Activated naive CD8-positive, alpha-beta T cell treated with anti-CD3 and anti-CD28 coated beads, Interleukin-2, amount 50 U/mL, for 24 hours (primary cell): ENCODE measurements around the gene PAPSS2.

Source experiments
- ATAC-seq: fragments of 150-1000 bp; cut with Tn5 transposase; one replicate; pipeline ENCODE4 v1.10.0; 2021
- DNase-seq: peaks from one replicate; pipeline ENCODE4 v3.0.0; 2021
- H3K27ac Mint-ChIP-seq: one replicate; pipeline ENCODE4 v1.8.0; 2021; ENCODE audit warnings: mild to moderate bottlenecking, mixed read lengths
- H3K27me3 Mint-ChIP-seq: one replicate; pipeline ENCODE4 v1.8.0; 2021; ENCODE audit warnings: mixed read lengths
- H3K36me3 Mint-ChIP-seq: one replicate; pipeline ENCODE4 v1.8.0; 2021; ENCODE audit warnings: low read depth, mixed read lengths
- H3K4me1 Mint-ChIP-seq: one replicate; pipeline ENCODE4 v1.8.0; 2021; ENCODE audit warnings: mixed read lengths
- H3K4me3 Mint-ChIP-seq: one replicate; pipeline ENCODE4 v1.8.0; 2021; ENCODE audit warnings: mild to moderate bottlenecking, moderate library complexity, mixed read lengths
- H3K9me3 Mint-ChIP-seq: one replicate; pipeline ENCODE4 v1.8.0; 2021; ENCODE audit warnings: mixed read lengths

PAPSS2 gene

GRCh38 chr10:87696922-87697745 is 37.5 kb downstream of the PAPSS2 start:
- no peak overlapping the region for H3K4me3 Mint-ChIP-seq
- no peaks in the 10 kb centered on the region for H3K9me3 Mint-ChIP-seq

GRCh38 chr10:87700031-87700796 is 40.5 kb downstream of the PAPSS2 start:
- Mint-ChIP-seq H3K27me3 (peaks cover 13% of the 10 kb centered on the region), H3K4me3 (no peak overlapping the region), H3K9me3 (no peaks in the 10 kb centered on the region), H3K27ac (no peak overlapping the region), H3K4me1 (peaks cover under 1% of the 10 kb centered on the region), H3K36me3 (no peaks in the 10 kb centered on the region)
- ATAC-seq: no peak
- no peak for DNase-seq

More at GRCh38 chr10:87696922-87697745, 37.5 kb downstream of the PAPSS2 start:
- Mint-ChIP-seq H3K36me3 (no peaks in the 10 kb centered on the region), H3K4me1 (no peaks in the 10 kb centered on the region), H3K27ac (no peak overlapping the region), H3K27me3 (peaks cover 8% of the 10 kb centered on the region)
- ATAC-seq (no peak), DNase-seq (no peak)

- Mint-ChIP-seq H3K36me3 (no peaks in the 10 kb centered on the region), H3K27me3 (peaks cover 10% of the 10 kb centered on the region), H3K4me3 (no peak overlapping the region), H3K4me1 (peaks cover 4% of the 10 kb centered on the region), H3K27ac (no peak overlapping the region), H3K9me3 (no peaks in the 10 kb centered on the region)
- ATAC-seq (no peak), DNase-seq (no peak)
Observed at GRCh38 chr10:87702260-87702972, 42.7 kb downstream of the PAPSS2 start.

GRCh38 chr10:87702973-87703294 is 43.3 kb downstream of the PAPSS2 start:
- ATAC-seq: no peak
- Mint-ChIP-seq H3K9me3 (no peaks in the 10 kb centered on the region), H3K36me3 (no peaks in the 10 kb centered on the region), H3K4me3 (no peak overlapping the region), H3K27me3 (peaks cover 7% of the 10 kb centered on the region), H3K4me1 (peaks cover 4% of the 10 kb centered on the region), H3K27ac (no peak overlapping the region)
- DNase-seq: no peak

- ATAC-seq (no peak), DNase-seq (no peak)
- H3K4me1 Mint-ChIP-seq: peaks cover 4% of the 10 kb centered on the region
- no peaks in the 10 kb centered on the region for H3K9me3 Mint-ChIP-seq
- H3K4me3 Mint-ChIP-seq: no peak overlapping the region
- H3K36me3 Mint-ChIP-seq: no peaks in the 10 kb centered on the region
- H3K27ac Mint-ChIP-seq: no peak overlapping the region
- peaks cover 6% of the 10 kb centered on the region for H3K27me3 Mint-ChIP-seq
Observed at GRCh38 chr10:87703771-87704170, 44.1 kb downstream of the PAPSS2 start.

- Mint-ChIP-seq H3K4me1 (peaks cover 4% of the 10 kb centered on the region), H3K4me3 (no peak overlapping the region), H3K9me3 (no peaks in the 10 kb centered on the region), H3K27me3 (peaks cover 6% of the 10 kb centered on the region), H3K27ac (no peak overlapping the region), H3K36me3 (no peaks in the 10 kb centered on the region)
- ATAC-seq: no peak
- no peak for DNase-seq
Observed at GRCh38 chr10:87705339-87705738, 45.7 kb downstream of the PAPSS2 start.

GRCh38 chr10:87706731-87707130 is 47.1 kb downstream of the PAPSS2 start:
- no peaks in the 10 kb centered on the region for H3K36me3 Mint-ChIP-seq
- no peak overlapping the region for H3K27ac Mint-ChIP-seq
- no peaks in the 10 kb centered on the region for H3K9me3 Mint-ChIP-seq
- no peak overlapping the region for H3K4me3 Mint-ChIP-seq
- peaks cover 4% of the 10 kb centered on the region for H3K4me1 Mint-ChIP-seq
- ATAC-seq (no peak), DNase-seq (no peak)
- peaks cover 6% of the 10 kb centered on the region for H3K27me3 Mint-ChIP-seq

- DNase-seq (no peak), ATAC-seq (no peak)
- peaks cover 4% of the 10 kb centered on the region for H3K4me1 Mint-ChIP-seq
- no peak overlapping the region for H3K27ac Mint-ChIP-seq
- H3K4me3 Mint-ChIP-seq: no peak overlapping the region
- no peaks in the 10 kb centered on the region for H3K36me3 Mint-ChIP-seq
- H3K27me3 Mint-ChIP-seq: peaks cover 6% of the 10 kb centered on the region
- H3K9me3 Mint-ChIP-seq: no peaks in the 10 kb centered on the region
Observed at GRCh38 chr10:87707254-87707653, 47.6 kb downstream of the PAPSS2 start.

GRCh38 chr10:87712913-87713616 is 53.4 kb downstream of the PAPSS2 start:
- ATAC-seq: no peak

GRCh38 chr10:87713707-87714106 is 54.0 kb downstream of the PAPSS2 start:
- no peaks in the 10 kb centered on the region for H3K36me3 Mint-ChIP-seq
- no peaks in the 10 kb centered on the region for H3K9me3 Mint-ChIP-seq
- H3K27ac Mint-ChIP-seq: no peak overlapping the region
- H3K4me3 Mint-ChIP-seq: no peak overlapping the region
- no peak for DNase-seq
- H3K4me1 Mint-ChIP-seq: no peaks in the 10 kb centered on the region
- H3K27me3 Mint-ChIP-seq: no peaks in the 10 kb centered on the region
- no peak for ATAC-seq

More at GRCh38 chr10:87712913-87713616, 53.4 kb downstream of the PAPSS2 start:
- no peak overlapping the region for H3K27ac Mint-ChIP-seq
- no peaks in the 10 kb centered on the region for H3K27me3 Mint-ChIP-seq
- H3K4me1 Mint-ChIP-seq: no peaks in the 10 kb centered on the region
- DNase-seq: no peak
- H3K9me3 Mint-ChIP-seq: no peaks in the 10 kb centered on the region
- no peaks in the 10 kb centered on the region for H3K36me3 Mint-ChIP-seq
- H3K4me3 Mint-ChIP-seq: no peak overlapping the region

- ATAC-seq (no peak), DNase-seq (no peak)
- H3K4me1 Mint-ChIP-seq: no peaks in the 10 kb centered on the region
- H3K9me3 Mint-ChIP-seq: no peaks in the 10 kb centered on the region
- no peak overlapping the region for H3K4me3 Mint-ChIP-seq
- peaks cover 3% of the 10 kb centered on the region for H3K27me3 Mint-ChIP-seq
- no peaks in the 10 kb centered on the region for H3K36me3 Mint-ChIP-seq
- H3K27ac Mint-ChIP-seq: no peak overlapping the region
Observed at GRCh38 chr10:87715552-87716347, 56.1 kb downstream of the PAPSS2 start.

- Mint-ChIP-seq H3K9me3 (no peaks in the 10 kb centered on the region), H3K27me3 (peaks cover 7% of the 10 kb centered on the region), H3K4me1 (peaks cover 2% of the 10 kb centered on the region), H3K4me3 (no peak overlapping the region), H3K27ac (no peak overlapping the region), H3K36me3 (no peaks in the 10 kb centered on the region)
- DNase-seq (no peak), ATAC-seq (no peak)
Observed at GRCh38 chr10:87716348-87716670, 56.6 kb downstream of the PAPSS2 start.

- Mint-ChIP-seq H3K27ac (no peak overlapping the region), H3K36me3 (no peaks in the 10 kb centered on the region), H3K4me3 (no peak overlapping the region), H3K4me1 (peaks cover 2% of the 10 kb centered on the region), H3K27me3 (peaks cover 10% of the 10 kb centered on the region), H3K9me3 (no peaks in the 10 kb centered on the region)
- ATAC-seq (peak; percentile 66), DNase-seq (no peak)
Observed at GRCh38 chr10:87720665-87721064, 61.0 kb downstream of the PAPSS2 start.

- DNase-seq (no peak), ATAC-seq (no peak)
- Mint-ChIP-seq H3K36me3 (no peaks in the 10 kb centered on the region), H3K27ac (no peak overlapping the region), H3K9me3 (no peaks in the 10 kb centered on the region), H3K4me3 (no peak overlapping the region), H3K27me3 (peaks cover 10% of the 10 kb centered on the region), H3K4me1 (peaks cover 2% of the 10 kb centered on the region)
Observed at GRCh38 chr10:87721781-87722180, 62.1 kb downstream of the PAPSS2 start.
